Amniotic epithelial cell (primary cell): ENCODE results near the gene PAK6.
A peak's percentile ranks its signal among the peaks of the same experiment; 100 is the strongest.

ENCODE experiments used
- DNase-seq: peaks from one replicate; pipeline ENCODE4 v3.0.0-alpha.2; 2010; ENCODE audit warnings: low read depth

PAK6 gene

GRCh38 chr15:40238532-40239403 lies at the start of gene PAK6:
Gene PAK6 (plus strand): TSS chr15:40239063. CDS start chr15:40264786, 25,723 bp downstream.
- peak; percentile 64 for DNase-seq

- DNase-seq: peak; percentile 83
Measured at GRCh38 chr15:40190591-40190990, 48.3 kb upstream of the PAK6 start.

- peak; percentile 55 for DNase-seq
Measured at GRCh38 chr15:40192942-40193341, 45.9 kb upstream of the PAK6 start.

- DNase-seq: no peak
Measured at GRCh38 chr15:40197434-40197833, 41.4 kb upstream of the PAK6 start.

- no peak for DNase-seq
Measured at GRCh38 chr15:40198355-40199085, 40.3 kb upstream of the PAK6 start.

GRCh38 chr15:40204100-40204499 lies 34.8 kb upstream of the PAK6 start:
- peak; percentile 13 for DNase-seq

- DNase-seq: peak; percentile 60
Measured at GRCh38 chr15:40217166-40217824, 21.6 kb upstream of the PAK6 start.

GRCh38 chr15:40219801-40220200 lies 19.1 kb upstream of the PAK6 start:
- no peak for DNase-seq

GRCh38 chr15:40222131-40222530 lies 16.7 kb upstream of the PAK6 start:
- DNase-seq: peak; percentile 10

GRCh38 chr15:40226736-40227135 lies 12.1 kb upstream of the PAK6 start:
- DNase-seq: no peak

GRCh38 chr15:40229316-40229715 lies 9.5 kb upstream of the PAK6 start:
- DNase-seq: no peak

- no peak for DNase-seq
Measured at GRCh38 chr15:40229956-40230355, 8.9 kb upstream of the PAK6 start.

GRCh38 chr15:40232625-40233070 lies 6.2 kb upstream of the PAK6 start:
- DNase-seq: no peak

- DNase-seq: peak; percentile 26
Measured at GRCh38 chr15:40233727-40234577, 4.9 kb upstream of the PAK6 start.

GRCh38 chr15:40234783-40235182 lies 4.1 kb upstream of the PAK6 start:
- no peak for DNase-seq

GRCh38 chr15:40235201-40235885 lies 3.5 kb upstream of the PAK6 start:
- DNase-seq: no peak

GRCh38 chr15:40239404-40239692 lies 485 bp downstream of the PAK6 start:
- no peak for DNase-seq

GRCh38 chr15:40239693-40240618 lies 1.1 kb downstream of the PAK6 start:
- DNase-seq: no peak

GRCh38 chr15:40240619-40241221 lies 1.9 kb downstream of the PAK6 start:
- DNase-seq: no peak
